ENCODE results near the gene CPT2. TPM values are rescaled to one million over a fixed set of nuclear protein-coding genes. Genes with fewer than 3 reads are reported as not detected.

Gene CPT2
- total and polyA plus RNA-seq, 2 of the 4 experiments (the other 2 are of a cell fraction) = 15.8 to 16.0 TPM

- in situ Hi-C loops (cut with MboI; ENCODE audit: low sequenced_read_pairs) (no loop called here), intact Hi-C loops (cut with micrococcal nuclease) (no loop called here), dilution Hi-C loops (cut with HindIII; ENCODE audit: low sequenced_read_pairs, unreplicated experiment) (no loop called here)
- H3K9ac ChIP-seq (ENCODE audit: low read depth, low read length) = no peak overlapping the region
- no peak overlapping the region for H3K14ac ChIP-seq (replicated peaks; ENCODE audit: low read depth, low read length)
- H2BK120ac ChIP-seq (ENCODE audit: low read depth, low read length) = no peak overlapping the region
- H2AK9ac ChIP-seq (replicated peaks; ENCODE audit: low read depth, low read length, poor library complexity) = no peak overlapping the region
- H2AFZ ChIP-seq (replicated peaks; ENCODE audit: low read length, poor library complexity) = no peak overlapping the region
- no peak overlapping the region for H3K18ac ChIP-seq (ENCODE audit: low read depth, low read length)
- H4K5ac ChIP-seq (ENCODE audit: low read depth, low read length) = no peak overlapping the region
- no peaks in the 10 kb centered on the region for H3K4me1 ChIP-seq (ENCODE audit: control insufficient read depth, insufficient read depth, low read length)
- no CpG with 5 or more reads among the region's 1 CpG for WGBS, 2 experiments (ENCODE audit: extremely low coverage in 2 of 2, insufficient read length in 1 of 2)
- ChIA-PET POLR2A (ENCODE audit: unreplicated experiment) (no interaction called here), CTCF (no interaction called here)
- no peaks in the 10 kb centered on the region for H3K9me1 ChIP-seq (ENCODE audit: insufficient read depth, low read length)
- no peak for DNase-seq
- no peak overlapping the region for H3K4me3 ChIP-seq (ENCODE audit: insufficient read depth, low read depth, low read length)
- no peaks in the 10 kb centered on the region for H3K36me3 ChIP-seq (ENCODE audit: control insufficient read depth, insufficient read depth, low read length)
- no peak for ATAC-seq (ENCODE audit: low read depth)
- TF ChIP-seq CTCF (conservative IDR thresholded peaks at IDR 0.05; ENCODE audit: low read depth, low read length) (no peak), RCOR1 (IDR thresholded peaks at IDR 0.05; ENCODE audit: insufficient replicate concordance, low read length) (no peak), MAZ (IDR thresholded peaks at IDR 0.05; ENCODE audit: borderline replicate concordance, low read depth, low read length) (no peak), FOS (IDR thresholded peaks at IDR 0.05; ENCODE audit: low read depth, low read length) (no peak), MXI1 (IDR thresholded peaks at IDR 0.05; ENCODE audit: borderline replicate concordance, low read depth, low read length) (no peak), POLR2A (IDR thresholded peaks at IDR 0.05; ENCODE audit: low read depth, low read length) (no peak), RAD21 (IDR thresholded peaks at IDR 0.05; ENCODE audit: low read length) (no peak), NFE2L2 (IDR thresholded peaks at IDR 0.05; ENCODE audit: low read depth, low read length) (no peak)
- TF ChIP-seq, protein P1, sequence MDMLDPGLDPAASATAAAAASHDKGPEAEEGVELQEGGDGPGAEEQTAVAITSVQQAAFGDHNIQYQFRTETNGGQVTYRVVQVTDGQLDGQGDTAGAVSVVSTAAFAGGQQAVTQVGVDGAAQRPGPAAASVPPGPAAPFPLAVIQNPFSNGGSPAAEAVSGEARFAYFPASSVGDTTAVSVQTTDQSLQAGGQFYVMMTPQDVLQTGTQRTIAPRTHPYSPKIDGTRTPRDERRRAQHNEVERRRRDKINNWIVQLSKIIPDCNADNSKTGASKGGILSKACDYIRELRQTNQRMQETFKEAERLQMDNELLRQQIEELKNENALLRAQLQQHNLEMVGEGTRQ (IDR thresholded peaks at IDR 0.05; ENCODE audit: low read depth, low read length) = no peak
- H3K23ac ChIP-seq (ENCODE audit: low read depth, low read length) = no peak overlapping the region
- BruUV-seq (replicated peaks) = no TSS peak
- no peak overlapping the region for H3K4me2 ChIP-seq (ENCODE audit: low read depth, low read length)
- H3K27me3 ChIP-seq (ENCODE audit: control insufficient read depth, insufficient read depth, low read length) = no peaks in the 10 kb centered on the region
- H4K20me1 ChIP-seq (ENCODE audit: insufficient read depth, low read length) = no peaks in the 10 kb centered on the region
- no peak overlapping the region for H2BK5ac ChIP-seq (ENCODE audit: low read depth, low read length, poor library complexity, severe bottlenecking)
- H3K9me3 ChIP-seq (ENCODE audit: control insufficient read depth, insufficient read depth, low read length) = no peaks in the 10 kb centered on the region
- no peak overlapping the region for H3K27ac ChIP-seq (ENCODE audit: insufficient read depth, low read length)
- H3K56ac ChIP-seq (ENCODE audit: extremely low read depth, insufficient read depth, low read length) = no peak overlapping the region
- no peak overlapping the region for H4K91ac ChIP-seq (ENCODE audit: insufficient read depth, low read depth, low read length)
- no peak overlapping the region for H2AK5ac ChIP-seq (ENCODE audit: low read depth, low read length)
- H2BK15ac ChIP-seq (ENCODE audit: low read depth, low read length) = no peak overlapping the region
- H3K79me1 ChIP-seq (ENCODE audit: low read depth in 1 of 2, low read length in 2 of 2) = no peaks in the 10 kb centered on the region
- no peak overlapping the region for H2BK20ac ChIP-seq (ENCODE audit: low read depth, low read length)
- H4K8ac ChIP-seq (ENCODE audit: low read depth in 2 of 2, low read length in 2 of 2) = no peak overlapping the region
- no peak overlapping the region for H3K4ac ChIP-seq (ENCODE audit: low read depth, low read length)
Measured at GRCh38 chr1:53155534-53155933, 41.1 kb upstream of the CPT2 start.
